Stimulated activated CD4-positive, alpha-beta T cell treated with anti-CD3 and anti-CD28 coated beads, Interleukin-1b, Interleukin-23, amount 100 ng/mL, for 4 hours (primary cell): ENCODE measurements around the gene CEP295NL.
"Not testable (repeated sequence)": the region's sequence is repeated elsewhere in the genome, so short reads cannot be mapped to it uniquely, and the experiment has no call there.

Experiments
- DNase-seq, 2 donors: peaks; one replicate each; pipeline ENCODE4 v3.0.0-alpha.2; 2020; ENCODE audit warnings: low read depth in 2 of 2

Gene CEP295NL

DNA sequence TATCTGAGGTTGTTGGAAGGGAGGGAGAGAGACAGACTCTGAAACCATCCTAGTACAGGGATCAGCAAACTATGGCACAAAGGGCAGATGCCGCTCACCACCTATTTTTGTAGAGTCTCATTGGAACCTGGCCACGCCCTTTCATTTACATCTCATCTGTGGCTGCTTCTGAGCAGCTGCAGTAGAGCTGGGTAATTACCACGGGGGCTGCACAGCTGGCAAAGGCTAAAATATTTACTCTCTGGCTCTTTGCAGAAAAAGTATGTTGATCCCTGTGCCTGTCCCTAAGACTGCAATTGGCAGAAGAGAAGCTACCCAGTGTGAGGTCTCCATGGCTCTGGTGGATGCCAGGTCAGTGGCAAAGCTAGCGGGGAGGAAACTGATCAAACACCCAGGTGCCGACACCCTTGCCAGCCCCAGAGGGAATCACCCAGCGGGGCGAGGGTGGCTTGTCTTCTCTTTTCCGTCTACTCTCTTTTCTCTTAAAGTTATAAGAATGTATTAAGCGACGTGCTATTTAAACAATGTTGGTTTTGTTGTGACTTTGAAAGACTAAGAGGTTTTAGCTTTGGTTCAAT, 14.0 kb downstream of the CEP295NL start:
- no peak for DNase-seq

DNA sequence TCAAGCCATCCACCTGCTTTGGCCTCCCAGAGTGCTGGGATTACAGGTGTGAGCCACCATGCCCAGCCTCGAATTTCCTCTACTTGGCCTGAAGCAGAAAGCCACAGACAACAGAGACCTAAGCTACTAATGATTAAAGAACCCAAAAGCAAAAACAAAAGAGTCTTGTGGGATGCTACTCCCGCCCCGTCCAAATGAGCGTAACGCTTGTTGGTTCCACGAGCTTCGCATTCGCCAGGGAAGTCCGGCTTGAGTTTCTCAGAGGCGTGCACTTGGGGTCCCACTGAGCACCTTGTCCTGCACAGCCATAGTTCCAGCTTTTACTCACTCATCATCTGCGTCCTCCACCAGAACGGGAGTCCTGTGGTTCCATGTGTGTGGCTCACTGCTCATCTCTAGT, 16.0 kb downstream of the CEP295NL start:
- no peak for DNase-seq

DNA sequence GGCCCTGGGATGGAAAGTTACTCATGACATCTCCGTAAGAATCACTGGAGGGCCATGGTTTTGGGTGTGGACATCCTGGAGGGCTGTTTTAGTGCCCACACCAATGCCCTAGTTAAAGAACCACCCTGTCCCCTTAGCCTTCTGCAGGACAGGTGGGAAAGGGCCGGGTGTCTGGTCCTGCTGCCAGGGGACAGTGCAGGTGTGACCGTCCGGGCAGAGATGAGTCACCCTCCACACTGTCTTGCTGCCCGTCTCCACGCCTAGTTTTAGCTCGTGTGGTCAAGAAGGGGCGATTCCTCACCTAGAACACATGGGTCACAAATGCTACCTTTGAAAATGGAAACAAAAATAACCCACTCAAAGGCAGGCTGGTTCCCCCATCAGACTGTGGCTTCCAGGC, 17.0 kb downstream of the CEP295NL start:
- no peak for DNase-seq

DNA sequence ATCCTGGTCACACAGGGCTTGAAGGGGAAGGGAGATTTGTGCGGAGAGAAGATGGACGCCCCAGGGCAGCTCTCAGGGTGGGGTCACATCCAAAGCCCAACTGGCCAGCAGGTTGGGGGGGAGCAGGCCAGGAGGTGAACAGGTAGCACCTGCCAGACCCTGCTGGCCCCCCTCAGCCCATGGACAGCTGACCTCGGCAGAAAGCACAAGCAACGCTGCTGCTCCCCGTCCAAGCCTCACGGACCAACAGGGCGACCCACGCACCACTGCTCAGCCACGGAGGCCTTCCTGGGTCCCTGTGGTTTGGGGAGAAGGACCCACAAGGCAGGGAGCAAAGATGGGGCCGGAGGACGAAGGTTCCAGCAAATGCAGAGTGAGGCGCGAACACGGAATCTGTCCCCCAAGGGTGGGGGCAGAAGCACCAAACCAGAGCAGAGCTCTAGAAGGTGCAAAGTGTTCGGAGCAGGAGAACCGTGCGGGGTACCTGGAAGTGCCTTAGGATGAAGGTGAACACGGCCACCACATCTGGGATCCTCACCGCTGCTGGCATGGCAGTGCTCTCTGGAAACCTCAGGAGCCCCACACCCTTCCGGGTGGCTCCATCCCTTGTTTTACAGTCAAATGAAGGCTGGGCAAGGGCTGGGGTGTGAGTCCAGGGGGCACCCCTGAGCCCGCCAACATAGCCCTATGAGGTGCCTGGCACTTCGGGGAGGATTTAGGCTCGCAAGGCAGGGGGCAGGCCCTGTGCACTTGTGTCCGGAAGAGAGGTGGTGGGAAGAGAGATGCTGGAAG, 17.9 kb downstream of the CEP295NL start:
- no peak for DNase-seq

DNA sequence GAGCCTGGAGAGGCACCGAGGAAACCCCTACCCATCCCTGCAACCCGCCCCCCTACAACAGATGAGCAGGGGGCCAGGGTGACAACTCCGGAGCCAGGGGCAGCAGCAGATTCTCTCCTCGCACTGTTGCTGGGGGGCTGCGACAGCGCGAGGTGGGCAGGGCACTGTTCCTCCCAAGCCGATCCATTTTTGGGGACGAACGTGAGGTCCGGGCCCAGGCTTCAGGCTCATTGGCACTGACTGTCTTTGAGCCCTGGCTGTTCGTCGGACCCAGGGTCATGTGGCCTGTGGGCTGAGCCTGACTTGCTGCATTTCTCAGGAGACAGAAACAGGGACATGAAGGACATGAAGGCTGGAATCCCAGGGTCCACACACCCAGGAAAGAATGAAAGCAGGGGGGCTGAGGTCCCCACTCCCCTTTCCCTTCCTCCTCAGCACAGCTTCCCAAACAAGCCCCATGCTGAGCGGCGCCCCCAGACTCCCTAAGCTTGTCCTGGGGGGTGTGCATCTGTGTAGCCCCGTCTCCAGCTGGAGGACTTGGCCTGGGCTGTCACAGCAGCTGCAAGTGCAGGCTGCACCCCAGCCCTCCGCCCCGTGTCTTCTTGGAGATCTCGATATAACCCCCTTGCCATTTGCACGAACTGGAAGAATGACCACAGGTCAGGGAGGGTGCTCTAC, 18.7 kb downstream of the CEP295NL start:
- no peak for DNase-seq

DNA sequence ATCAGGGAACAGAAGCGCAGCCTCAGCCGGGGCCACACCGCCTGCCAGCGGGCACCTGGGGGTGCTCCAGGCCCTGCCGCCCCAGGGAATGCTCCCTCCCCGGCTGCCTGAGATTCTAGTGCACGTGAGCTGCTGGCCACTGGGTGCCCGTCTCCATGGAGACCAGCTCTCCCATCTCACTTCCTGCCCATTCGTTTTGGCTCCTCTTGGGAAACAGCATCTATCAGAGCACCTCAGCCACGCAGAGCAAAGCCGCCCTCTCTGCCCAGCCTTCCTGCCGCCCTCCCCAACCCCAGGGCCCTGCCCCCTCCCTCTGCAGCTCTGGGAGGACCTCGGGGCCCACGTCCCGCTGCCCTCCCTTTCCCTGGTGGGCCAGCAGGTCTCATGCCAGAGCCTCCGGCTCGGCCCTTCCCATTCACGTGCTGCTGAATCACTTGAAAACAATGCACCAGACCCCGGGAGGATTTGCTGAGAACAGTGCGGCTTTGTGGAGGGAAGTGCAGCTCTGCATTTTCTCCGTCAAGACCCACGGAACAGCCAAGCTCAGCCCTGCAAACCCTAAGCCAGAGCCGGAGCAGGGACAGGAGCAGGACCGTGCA, 19.4 kb downstream of the CEP295NL start:
- DNase-seq = no peak

DNA sequence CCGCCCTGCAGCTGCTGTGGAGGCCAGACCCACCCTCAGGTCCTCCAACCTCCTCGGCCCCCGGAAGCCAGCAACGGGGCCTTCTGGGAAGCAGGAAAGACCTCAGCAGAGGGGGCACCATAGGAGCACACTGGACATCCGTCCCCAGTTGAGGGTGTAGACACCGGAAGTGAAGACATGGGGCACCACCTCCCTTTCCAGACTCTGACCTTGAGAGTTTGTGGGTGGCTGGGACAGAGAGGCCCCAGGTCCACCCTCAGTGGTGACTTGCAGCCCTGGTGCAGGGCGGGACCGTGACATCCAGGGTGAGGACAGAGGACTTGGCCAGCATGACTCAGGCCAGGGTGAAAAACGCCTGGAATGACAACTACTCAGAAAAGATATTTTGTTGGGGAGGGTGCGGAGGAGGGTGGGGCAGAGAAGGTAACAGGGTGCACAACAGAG, 19.9 kb downstream of the CEP295NL start:
- DNase-seq = no peak

DNA sequence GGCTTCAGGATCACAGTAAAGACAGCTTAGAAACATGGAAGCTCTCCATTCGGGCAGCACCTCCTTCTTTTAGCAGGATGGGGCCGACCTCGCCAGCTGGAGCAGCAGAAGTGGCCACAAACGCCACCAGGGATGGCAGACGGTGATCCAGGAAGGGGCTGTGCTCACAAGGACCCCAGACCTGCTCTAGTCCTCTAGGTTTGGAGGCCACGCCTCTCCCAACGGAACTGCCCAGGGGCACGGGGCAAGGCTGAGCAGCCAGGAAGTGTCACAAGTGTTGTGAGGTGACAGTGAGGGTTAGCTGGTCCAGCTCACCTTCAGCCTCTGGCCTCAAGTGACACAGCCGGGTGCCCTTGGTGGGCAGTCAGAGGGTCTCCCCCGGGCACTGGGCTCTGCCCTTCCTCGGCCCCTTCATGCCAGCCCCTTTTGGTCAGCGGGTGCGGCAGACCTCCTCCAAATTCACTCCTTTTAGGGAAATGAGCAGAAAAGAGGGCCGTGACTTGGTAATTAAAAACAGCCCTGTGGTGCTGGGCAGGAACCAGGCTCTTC, 20.4 kb downstream of the CEP295NL start:
- no peak for DNase-seq

DNA sequence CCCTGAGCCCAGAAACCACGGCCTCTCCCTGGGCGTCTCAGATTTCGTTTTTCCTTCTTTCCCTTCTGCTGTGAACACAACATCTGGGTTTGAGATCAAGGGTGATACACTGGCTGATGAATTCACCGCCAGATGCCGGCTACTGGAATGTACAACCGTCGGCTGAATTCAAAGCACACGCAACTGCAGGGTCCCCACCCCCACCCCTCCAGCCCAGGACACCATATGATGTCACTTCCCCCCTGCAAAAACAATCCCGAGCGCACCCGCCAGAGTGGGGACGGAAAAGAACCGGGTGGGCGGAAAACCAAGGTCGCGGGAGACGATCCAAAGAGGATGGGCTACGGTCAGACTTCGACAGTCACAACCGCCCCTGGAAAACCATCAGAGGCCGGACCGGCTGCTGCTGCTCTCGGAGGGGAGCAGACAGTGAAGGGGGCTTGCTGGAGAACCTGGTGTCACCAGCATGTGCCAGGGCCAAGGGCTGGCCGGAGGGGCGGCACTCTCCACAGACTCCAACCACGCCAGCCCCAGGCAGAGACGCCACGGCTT, 23.3 kb downstream of the CEP295NL start:
- no peak for DNase-seq

DNA sequence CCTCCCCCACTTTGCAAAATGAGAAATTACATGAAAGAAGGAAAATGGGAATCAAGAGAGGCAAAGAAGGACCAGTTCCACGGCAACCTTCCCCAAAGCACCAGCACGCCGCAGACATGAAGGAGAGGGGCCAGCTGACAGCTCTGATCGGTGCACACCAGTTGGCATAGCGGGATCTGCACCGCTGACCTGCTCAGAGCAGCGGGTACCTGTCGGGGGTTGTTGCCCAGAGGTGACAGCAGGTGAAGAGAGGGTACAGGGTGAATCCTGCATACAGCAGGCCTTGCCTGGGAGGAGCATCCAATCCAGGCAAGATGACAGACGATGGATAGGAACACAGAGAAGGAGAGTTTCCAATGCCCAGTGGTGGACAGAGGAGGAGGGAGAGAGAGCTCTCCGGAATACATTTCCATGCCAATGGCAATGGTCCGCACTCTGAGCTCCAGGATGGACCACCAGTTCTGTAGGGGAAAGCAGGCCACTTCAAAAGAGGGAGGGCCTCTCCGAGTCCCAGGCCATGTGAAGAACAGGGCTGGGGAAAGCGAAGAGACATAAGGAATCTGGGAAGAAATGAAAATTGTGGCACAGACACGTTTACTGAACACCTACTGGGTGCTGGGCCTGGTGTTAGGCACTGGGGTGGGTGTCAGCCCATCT, 24.0 kb downstream of the CEP295NL start:
- DNase-seq = no peak

DNA sequence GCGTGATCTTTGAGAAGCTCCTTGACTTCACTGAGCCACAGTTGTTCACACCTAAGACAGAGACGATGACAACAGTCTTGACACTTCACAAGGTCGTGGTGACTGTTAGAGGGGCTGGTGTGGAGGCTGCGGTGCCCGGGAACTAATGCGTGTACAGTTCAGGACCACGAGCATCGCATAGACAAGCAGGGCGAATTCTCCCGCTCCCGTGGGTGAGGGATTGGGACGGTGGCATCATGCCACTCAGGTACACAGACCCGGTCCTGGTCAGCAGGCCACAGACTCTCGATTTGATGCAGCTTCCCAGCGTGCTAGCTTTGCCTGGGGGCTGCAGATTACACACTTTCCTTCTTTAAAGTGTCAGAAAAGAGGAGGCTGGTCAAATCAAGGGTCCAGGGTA, 24.7 kb downstream of the CEP295NL start:
- DNase-seq = no peak

DNA sequence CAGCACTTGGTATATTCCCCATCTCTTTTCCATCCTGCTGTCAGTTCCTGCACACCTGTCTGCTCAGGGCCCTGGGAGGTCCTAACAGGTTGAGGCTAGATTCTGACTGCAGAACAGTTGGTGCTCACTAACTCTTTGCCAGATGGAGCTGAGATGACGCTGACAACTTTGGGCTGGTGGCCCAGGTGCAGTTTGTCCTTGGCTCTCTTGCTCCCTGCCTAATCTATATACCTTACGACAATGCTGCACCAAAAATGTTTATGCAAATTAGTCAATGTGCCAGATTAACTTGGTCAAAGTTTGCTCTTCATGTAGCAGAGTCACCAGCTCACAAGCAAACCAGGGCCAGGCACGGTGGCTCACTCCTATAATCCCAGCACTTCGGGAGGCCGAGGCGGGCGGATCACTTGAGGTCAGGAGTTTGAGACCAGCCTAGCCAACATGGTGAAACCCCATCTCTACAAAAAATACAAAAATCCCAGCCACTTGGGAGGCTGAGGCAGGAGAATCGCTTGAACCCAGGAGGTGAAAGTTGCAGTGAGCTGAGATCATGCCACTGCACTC, 26.0 kb downstream of the CEP295NL start:
- not testable (repeated sequence) for DNase-seq

DNA sequence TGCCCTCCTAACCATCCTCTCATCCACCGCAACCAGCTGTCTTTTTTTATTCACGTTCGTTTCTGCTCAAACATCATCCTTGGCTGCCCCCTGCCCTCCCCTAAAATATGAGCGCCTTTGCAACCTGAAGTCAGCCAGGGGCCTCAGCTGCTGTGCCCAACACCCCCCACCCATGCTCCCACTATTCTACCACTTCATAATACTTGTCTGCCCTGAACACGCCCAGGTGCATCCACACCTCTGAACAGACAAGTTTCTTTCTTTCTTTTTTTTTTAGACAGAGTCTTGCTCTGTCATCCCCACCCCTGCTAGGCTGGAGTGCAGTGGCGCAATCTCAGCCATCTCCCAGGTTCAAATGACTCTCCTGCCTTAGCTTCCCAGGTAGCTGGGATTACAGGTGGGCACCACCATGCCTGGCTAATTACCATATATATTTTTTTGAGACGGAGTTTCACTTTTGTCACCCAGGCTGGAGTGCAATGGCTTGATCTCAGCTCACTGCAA, 26.9 kb downstream of the CEP295NL start:
- DNase-seq = no peak

DNA sequence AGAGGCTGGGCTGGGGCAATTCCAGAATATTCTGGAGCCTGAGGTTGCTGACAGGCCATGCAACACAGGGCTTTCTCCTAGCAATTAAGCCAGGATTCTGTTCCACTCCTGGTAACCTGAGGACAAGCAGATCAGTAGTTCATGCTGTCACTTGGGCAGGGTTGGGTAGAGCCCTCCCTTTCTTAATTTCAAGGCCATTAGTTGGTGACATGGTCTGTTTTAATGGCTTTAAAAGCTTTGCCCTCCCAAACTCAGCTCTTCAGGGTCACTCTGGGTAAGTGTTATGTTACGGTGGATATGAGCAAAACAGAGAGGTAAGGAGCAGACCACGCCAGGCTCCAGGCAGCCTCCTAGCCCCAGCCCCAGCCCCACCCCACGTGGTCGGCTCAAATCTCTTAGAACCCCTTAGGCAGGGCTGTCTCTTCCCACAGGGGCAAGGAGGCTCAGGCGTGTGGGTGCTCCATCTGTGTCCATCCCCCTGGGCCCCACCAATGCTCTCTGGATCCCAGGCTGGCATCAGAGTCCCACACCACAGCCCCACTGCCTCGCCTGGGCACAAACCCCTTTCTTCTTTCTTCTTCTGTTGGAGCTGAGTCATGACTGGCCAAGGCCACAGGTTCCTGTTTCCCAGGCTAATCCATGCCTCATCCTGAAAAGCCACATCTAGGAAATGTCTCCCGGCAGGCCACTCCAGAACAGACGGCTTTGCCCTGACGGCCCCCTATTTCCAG, 27.5 kb downstream of the CEP295NL start:
- DNase-seq = no peak

DNA sequence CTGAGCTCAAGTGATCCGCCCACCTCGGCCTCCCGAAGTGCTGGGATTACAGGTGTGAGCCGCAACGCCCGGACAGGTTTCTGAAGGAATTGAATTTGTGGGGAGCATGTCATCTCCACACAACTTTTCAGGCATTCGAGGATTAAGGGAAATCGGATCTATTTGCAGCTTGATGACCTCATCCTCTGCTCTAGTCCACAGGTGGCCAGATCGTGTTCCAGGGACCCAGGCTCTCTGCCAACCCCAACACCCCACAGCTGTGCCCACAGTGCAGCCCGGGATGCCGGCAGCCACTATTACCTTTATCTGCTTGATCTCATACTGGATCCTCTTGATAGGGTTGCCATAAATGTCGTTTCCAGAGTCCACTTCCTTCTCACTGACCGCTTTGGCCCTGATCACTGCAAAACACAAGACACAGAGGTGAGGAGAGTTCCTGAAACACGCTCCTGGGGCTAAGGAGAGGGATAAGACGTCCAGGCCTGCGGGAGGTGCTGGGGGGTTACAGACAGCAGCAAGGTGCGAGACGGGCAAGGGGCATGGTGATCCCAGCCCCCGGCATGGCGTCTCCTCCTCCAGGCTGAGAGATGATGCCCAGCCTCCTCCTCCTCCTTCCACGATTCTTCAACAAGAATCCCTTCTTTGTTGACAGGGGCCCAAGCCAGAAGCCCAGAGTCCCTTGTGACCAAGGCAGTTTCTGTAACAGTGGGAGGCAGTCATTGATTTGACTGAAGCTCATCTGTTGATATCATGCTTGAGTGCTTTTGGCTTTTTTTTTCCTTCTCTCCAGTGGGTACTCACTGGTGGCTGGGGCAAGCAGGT, 29.3 kb downstream of the CEP295NL start:
- no peak for DNase-seq

DNA sequence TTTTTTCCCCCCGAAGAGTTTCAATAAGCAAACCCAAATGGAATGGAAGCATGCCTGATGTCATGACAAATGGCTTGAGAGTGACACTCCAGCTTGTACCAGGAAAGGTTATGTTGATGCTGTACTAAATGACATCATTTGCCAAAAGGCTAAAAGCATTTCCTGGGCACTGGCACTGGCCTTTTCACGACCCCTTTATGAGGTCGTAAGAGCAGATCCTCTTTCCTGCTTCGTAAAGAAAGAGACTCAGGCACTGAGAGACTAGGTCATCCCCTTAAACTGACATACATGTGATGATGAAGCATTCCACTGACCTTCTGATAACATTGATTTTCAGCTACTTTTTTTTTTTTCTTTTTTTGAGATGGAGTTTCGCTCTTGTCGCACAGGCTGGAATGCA, 30.5 kb downstream of the CEP295NL start:
- no peak for DNase-seq

DNA sequence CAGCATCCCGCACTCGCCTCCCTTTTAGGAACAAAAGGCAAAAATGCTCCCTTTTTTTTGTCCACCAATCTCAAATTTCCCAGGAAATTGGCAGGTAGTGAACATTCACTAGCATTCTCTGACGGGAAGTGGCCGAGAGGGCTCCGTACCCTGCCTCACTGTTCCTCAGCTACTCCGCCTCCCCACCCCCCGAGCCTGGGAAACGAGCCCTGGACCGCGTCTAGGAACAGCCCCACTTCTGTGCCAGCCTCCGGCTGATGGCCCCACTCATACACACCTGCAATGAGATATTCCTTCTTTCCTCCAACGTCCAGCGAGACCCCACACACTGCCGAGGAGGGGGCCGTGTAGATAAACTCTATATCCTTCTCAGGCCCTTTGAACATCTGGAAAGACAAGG, 32.4 kb downstream of the CEP295NL start:
- no peak for DNase-seq

DNA sequence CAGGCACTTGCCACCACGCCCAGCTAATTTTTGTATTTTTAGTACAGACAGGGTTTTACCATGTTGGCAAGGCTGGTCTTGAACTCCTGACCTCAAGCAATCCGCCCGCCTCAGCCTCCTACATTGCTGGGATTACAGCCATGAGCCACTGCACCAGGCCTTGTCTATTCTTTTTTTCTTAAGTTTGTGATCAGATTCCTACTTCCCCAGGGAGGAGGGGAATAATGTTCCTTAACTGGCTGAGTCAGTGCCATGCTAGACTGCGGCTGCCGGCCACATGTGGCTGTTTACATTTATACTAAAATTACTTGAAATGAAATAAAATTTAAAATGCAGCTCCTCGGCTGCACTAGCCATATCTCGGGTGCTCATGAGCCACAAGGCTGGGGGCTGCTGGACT, 34.6 kb downstream of the CEP295NL start:
- DNase-seq = no peak

DNA sequence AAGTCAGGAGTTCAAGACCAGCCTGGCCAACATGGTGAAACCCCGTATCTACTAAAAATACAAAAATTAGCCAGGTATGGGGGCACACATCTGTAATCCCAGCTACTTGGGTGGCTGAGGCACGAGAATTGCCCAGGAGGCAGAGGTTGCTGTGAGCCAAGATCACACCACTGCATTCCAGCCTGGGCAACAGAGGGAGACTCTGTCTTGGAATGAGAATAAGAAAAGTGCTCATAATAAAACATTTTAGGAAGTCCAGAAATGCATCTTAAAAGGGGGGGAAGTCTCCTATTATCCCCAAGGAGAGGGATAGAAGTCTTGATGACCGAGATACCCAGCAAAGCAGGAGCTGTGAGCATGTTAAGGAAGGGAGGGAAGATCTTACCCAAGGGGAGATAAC, 36.0 kb downstream of the CEP295NL start:
- DNase-seq = not testable (repeated sequence)
